ENCODE data around the gene TMUB1.
A peak's percentile ranks its signal among the peaks of the same experiment; 100 is the strongest.

Gene TMUB1

GRCh38 chr7:151080067-151080521 is 3.2 kb downstream of the TMUB1 start:
- Histone ChIP-seq H3K9me3 (ENCODE audit: insufficient read depth, low read length) (no peaks in the 10 kb centered on the region), H4K20me1 (ENCODE audit: low read depth, low read length) (no peaks in the 10 kb centered on the region), H3K9ac (ENCODE audit: low read length) (peak overlapping the region; percentile 82), H3K36me3 (ENCODE audit: low read length) (no peaks in the 10 kb centered on the region), H3K4me3 (ENCODE audit: insufficient read depth, low read length, poor library complexity, severe bottlenecking) (peak overlapping the region; percentile 83), H3K9me2 (replicated peaks; ENCODE audit: insufficient read depth, low read length) (no peaks in the 10 kb centered on the region), H3F3A (ENCODE audit: insufficient read depth) (peaks cover 13% of the 10 kb centered on the region; the same call in 1 of the 2 replicates), H2AFZ (ENCODE audit: low read depth, low read length, severe bottlenecking) (peak overlapping the region; percentile 42), H3K27ac (ENCODE audit: low read depth, low read length) (peak overlapping the region; percentile 43), H3K27me3 (ENCODE audit: low read length) (no peaks in the 10 kb centered on the region), H3K4me2 (ENCODE audit: low read depth, low read length, poor library complexity, severe bottlenecking) (peak overlapping the region; percentile 69), H3K79me2 (ENCODE audit: insufficient read depth, low read length) (peaks cover 29% of the 10 kb centered on the region)
- TF ChIP-seq EZH2phosphoT487 (conservative IDR thresholded peaks at IDR 0.05; ENCODE audit: low read length), result no peak
- TF ChIP-seq, protein P1, sequence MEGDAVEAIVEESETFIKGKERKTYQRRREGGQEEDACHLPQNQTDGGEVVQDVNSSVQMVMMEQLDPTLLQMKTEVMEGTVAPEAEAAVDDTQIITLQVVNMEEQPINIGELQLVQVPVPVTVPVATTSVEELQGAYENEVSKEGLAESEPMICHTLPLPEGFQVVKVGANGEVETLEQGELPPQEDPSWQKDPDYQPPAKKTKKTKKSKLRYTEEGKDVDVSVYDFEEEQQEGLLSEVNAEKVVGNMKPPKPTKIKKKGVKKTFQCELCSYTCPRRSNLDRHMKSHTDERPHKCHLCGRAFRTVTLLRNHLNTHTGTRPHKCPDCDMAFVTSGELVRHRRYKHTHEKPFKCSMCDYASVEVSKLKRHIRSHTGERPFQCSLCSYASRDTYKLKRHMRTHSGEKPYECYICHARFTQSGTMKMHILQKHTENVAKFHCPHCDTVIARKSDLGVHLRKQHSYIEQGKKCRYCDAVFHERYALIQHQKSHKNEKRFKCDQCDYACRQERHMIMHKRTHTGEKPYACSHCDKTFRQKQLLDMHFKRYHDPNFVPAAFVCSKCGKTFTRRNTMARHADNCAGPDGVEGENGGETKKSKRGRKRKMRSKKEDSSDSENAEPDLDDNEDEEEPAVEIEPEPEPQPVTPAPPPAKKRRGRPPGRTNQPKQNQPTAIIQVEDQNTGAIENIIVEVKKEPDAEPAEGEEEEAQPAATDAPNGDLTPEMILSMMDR (IDR thresholded peaks at IDR 0.05; ENCODE audit: insufficient read depth, low read length, poor library complexity, severe bottlenecking), result no peak

GRCh38 chr7:151079199-151079910 is 3.9 kb downstream of the TMUB1 start:
- Histone ChIP-seq H4K20me1 (ENCODE audit: low read depth, low read length) (no peaks in the 10 kb centered on the region), H3K79me2 (ENCODE audit: insufficient read depth, low read length) (peaks cover 29% of the 10 kb centered on the region), H3K4me2 (ENCODE audit: low read depth, low read length, poor library complexity, severe bottlenecking) (peak overlapping the region; percentile 69), H3F3A (ENCODE audit: insufficient read depth) (peaks cover 10% of the 10 kb centered on the region; the same call in 1 of the 2 replicates), H2AFZ (ENCODE audit: low read depth, low read length, severe bottlenecking) (no peak overlapping the region), H3K36me3 (ENCODE audit: low read length) (no peaks in the 10 kb centered on the region), H3K9ac (ENCODE audit: low read length) (peak overlapping the region; percentile 82), H3K27ac (ENCODE audit: low read depth, low read length) (no peak overlapping the region), H3K9me2 (replicated peaks; ENCODE audit: insufficient read depth, low read length) (no peaks in the 10 kb centered on the region), H3K27me3 (ENCODE audit: low read length) (no peaks in the 10 kb centered on the region), H3K9me3 (ENCODE audit: insufficient read depth, low read length) (no peaks in the 10 kb centered on the region), H3K4me3 (ENCODE audit: insufficient read depth, low read length, poor library complexity, severe bottlenecking) (peak overlapping the region; percentile 83)
- TF ChIP-seq EZH2phosphoT487 (conservative IDR thresholded peaks at IDR 0.05; ENCODE audit: low read length), result no peak
- TF ChIP-seq, protein P1 (IDR thresholded peaks at IDR 0.05; ENCODE audit: insufficient read depth, low read length, poor library complexity, severe bottlenecking), result no peak

DNA sequence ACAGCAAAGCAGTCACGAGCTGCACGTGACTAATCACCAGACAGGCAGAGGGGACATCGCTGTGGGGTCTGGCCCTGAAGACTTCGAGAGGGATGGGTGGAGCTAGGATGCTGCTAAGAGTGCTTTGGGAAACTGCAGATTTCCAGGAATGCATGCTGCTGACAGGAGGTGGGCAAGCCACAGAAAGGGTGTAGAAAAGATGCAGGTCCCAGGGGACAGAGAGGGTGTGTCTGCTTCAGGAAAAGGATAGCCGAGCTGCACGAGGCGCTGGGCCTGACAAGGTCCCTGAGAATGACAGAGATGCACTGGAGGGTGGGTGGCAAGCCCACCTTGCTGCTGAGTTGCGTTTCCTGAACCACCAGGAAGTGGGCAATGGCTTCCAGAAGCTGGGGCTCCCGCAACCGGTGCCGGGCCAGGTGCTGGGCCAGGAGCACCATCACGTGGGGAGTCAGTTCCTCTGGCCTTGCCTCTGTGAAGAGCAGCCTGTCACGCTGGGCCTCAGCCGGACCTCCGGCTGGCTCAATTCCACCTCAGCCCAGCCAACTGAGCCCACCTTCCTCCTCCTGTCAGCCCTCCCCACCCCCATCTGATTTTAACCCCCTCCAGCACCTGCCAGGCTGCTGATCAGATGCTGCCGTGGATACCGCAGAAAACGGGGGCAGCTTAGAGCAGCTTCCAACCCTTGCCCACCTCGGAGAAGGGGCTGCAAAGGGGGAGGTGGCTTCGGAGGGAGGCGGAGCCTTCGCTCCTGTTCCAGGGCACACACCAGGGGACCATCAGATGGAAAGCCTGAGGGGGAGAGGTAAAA is 4.9 kb downstream of the TMUB1 start:
- no peak overlapping the region for H3K4me3 ChIP-seq (ENCODE audit: insufficient read depth, low read length, poor library complexity, severe bottlenecking)
- H3K79me2 ChIP-seq (ENCODE audit: insufficient read depth, low read length), result peaks cover 29% of the 10 kb centered on the region
- H3K36me3 ChIP-seq (ENCODE audit: low read length), result no peaks in the 10 kb centered on the region
- no peaks in the 10 kb centered on the region for H3K27me3 ChIP-seq (ENCODE audit: low read length)
- H3K9ac ChIP-seq (ENCODE audit: low read length), result peak overlapping the region; percentile 11; the same call in 1 of the 2 replicates
- no peak for TF ChIP-seq EZH2phosphoT487 (conservative IDR thresholded peaks at IDR 0.05; ENCODE audit: low read length)
- TF ChIP-seq, protein P1 (IDR thresholded peaks at IDR 0.05; ENCODE audit: insufficient read depth, low read length, poor library complexity, severe bottlenecking), result no peak
- H3F3A ChIP-seq (ENCODE audit: insufficient read depth), result peaks cover 10% of the 10 kb centered on the region; the same call in 1 of the 2 replicates
- no peak overlapping the region for H2AFZ ChIP-seq (ENCODE audit: low read depth, low read length, severe bottlenecking)
- H3K9me2 ChIP-seq (replicated peaks; ENCODE audit: insufficient read depth, low read length), result no peaks in the 10 kb centered on the region
- no peaks in the 10 kb centered on the region for H3K9me3 ChIP-seq (ENCODE audit: insufficient read depth, low read length)
- H4K20me1 ChIP-seq (ENCODE audit: low read depth, low read length), result no peaks in the 10 kb centered on the region
- H3K4me2 ChIP-seq (ENCODE audit: low read depth, low read length, poor library complexity, severe bottlenecking), result peak overlapping the region; percentile 69
- H3K27ac ChIP-seq (ENCODE audit: low read depth, low read length), result no peak overlapping the region; the same call in 1 of the 2 replicates

All from SU-DHL-6 (cell line).